Neural cell (in vitro differentiated cells): ENCODE data around the gene FHIT. TPM values are rescaled to one million over a fixed set of nuclear protein-coding genes. Genes with fewer than 3 reads are reported as not detected.

Experiments
- H2AFZ ChIP-seq: fragments of 200-600, 300-800 bp; sonication (generic), shearing (Covaris generic); 2 replicates; pipeline ENCODE4 v1.6.0; 2014; ENCODE audit warnings: low read depth, mild to moderate bottlenecking, antibody characterized with exemption, low read length, moderate library complexity
- H3F3A ChIP-seq: fragments of 200-600 bp; shearing (Covaris generic); 2 replicates; pipeline ENCODE4 v1.6.1; 2016; ENCODE audit warnings: mild to moderate bottlenecking, moderate library complexity, mixed read lengths, antibody characterized with exemption, low read length; ENCODE audit not compliant: insufficient read depth, poor library complexity, severe bottlenecking
- H3K27ac ChIP-seq: fragments of 200-600, 300-800 bp; sonication (generic), shearing (Covaris generic); 2 replicates; pipeline ENCODE4 v1.5.1; 2014; ENCODE audit warnings: mild to moderate bottlenecking, low read length, moderate library complexity
- H3K27me3 ChIP-seq: fragments of 300-800, 200-600 bp; sonication (generic), shearing (Covaris generic); 2 replicates; pipeline ENCODE4 v1.6.0; 2014; ENCODE audit warnings: mild to moderate bottlenecking, low read depth, low read length, moderate library complexity; ENCODE audit not compliant: insufficient read depth
- H3K36me3 ChIP-seq: fragments of 300-800, 200-600 bp; sonication (generic), shearing (Covaris generic); 2 replicates; pipeline ENCODE4 v1.5.1; 2014; ENCODE audit warnings: mild to moderate bottlenecking, antibody characterized with exemption, low read length, moderate library complexity; ENCODE audit not compliant: insufficient read depth
- H3K4me2 ChIP-seq: fragments of 300-800, 200-600 bp; sonication (generic), shearing (Covaris generic); 2 replicates; pipeline ENCODE4 v1.6.0; 2014; ENCODE audit warnings: mild to moderate bottlenecking, low read length
- H3K4me3 ChIP-seq: fragments of 300-800, 200-600 bp; sonication (generic), shearing (Covaris generic); 2 replicates; pipeline ENCODE4 v1.5.1; 2014; ENCODE audit warnings: mild to moderate bottlenecking, low read length, moderate library complexity
- H3K79me2 ChIP-seq: fragments of 200-600 bp; shearing (Covaris generic); replicated peaks from 2 replicates; pipeline ENCODE4 v1.6.0; 2014; ENCODE audit warnings: mild to moderate bottlenecking, low read length, moderate library complexity; ENCODE audit not compliant: insufficient read depth
- H3K9ac ChIP-seq: fragments of 300-800, 200-600 bp; sonication (generic), shearing (Covaris generic); 2 replicates; pipeline ENCODE4 v1.6.1; 2016; ENCODE audit warnings: mild to moderate bottlenecking, low read length, mixed read lengths
- H3K9me2 ChIP-seq: fragments of 200-600 bp; shearing (Covaris generic); 2 replicates; pipeline ENCODE4 v1.6.1; 2016; ENCODE audit warnings: mild to moderate bottlenecking, low read length, mixed read lengths; ENCODE audit not compliant: insufficient read depth
- H3K9me3 ChIP-seq: fragments of 200-600, 300-800 bp; sonication (generic), shearing (Covaris generic); 2 replicates; pipeline ENCODE4 v1.6.1; 2016; ENCODE audit warnings: mild to moderate bottlenecking, mixed run types, low read length, moderate library complexity, mixed read lengths
- H4K20me1 ChIP-seq: fragments of 200-600 bp; shearing (Covaris generic); 2 replicates; pipeline ENCODE4 v1.6.1; 2016; ENCODE audit warnings: mild to moderate bottlenecking, mixed run types; ENCODE audit not compliant: insufficient read depth
- EP300 ChIP-seq: fragments of 450-650 bp; conservative IDR thresholded peaks from 2 replicates; pipeline ENCODE4 v1.6.1; 2014; ENCODE audit warnings: antibody characterized with exemption, mild to moderate bottlenecking, moderate library complexity; ENCODE audit not compliant: poor library complexity, severe bottlenecking
- EZH2 ChIP-seq: fragments of 200-600, 300-800 bp; shearing (Covaris generic), sonication (generic); IDR thresholded peaks from 2 replicates; pipeline ENCODE4 v1.6.1; 2014; ENCODE audit warnings: antibody characterized with exemption, low read length, borderline replicate concordance, mild to moderate bottlenecking; ENCODE audit not compliant: insufficient read depth, poor library complexity, severe bottlenecking
- MXI1 ChIP-seq: fragments of 450-650 bp; conservative IDR thresholded peaks from 2 replicates; pipeline ENCODE4 v1.6.1; 2014; ENCODE audit warnings: antibody characterized with exemption, mild to moderate bottlenecking; ENCODE audit not compliant: poor library complexity, severe bottlenecking
- POLR2AphosphoS5 ChIP-seq: IDR thresholded peaks from 2 replicates; pipeline ENCODE4 v1.6.1; 2012
- RAD21 ChIP-seq: fragments of 450-650 bp; conservative IDR thresholded peaks from 2 replicates; pipeline ENCODE4 v1.6.1; 2014; ENCODE audit warnings: antibody characterized with exemption, mild to moderate bottlenecking, moderate library complexity
- SMC3 ChIP-seq: fragments of 450-650 bp; conservative IDR thresholded peaks from 2 replicates; pipeline ENCODE4 v1.6.1; 2014; ENCODE audit warnings: antibody characterized with exemption, mild to moderate bottlenecking, moderate library complexity; ENCODE audit not compliant: poor library complexity
- TAF1 ChIP-seq: IDR thresholded peaks from 2 replicates; pipeline ENCODE4 v1.6.1; 2012; ENCODE audit warnings: low read depth
- polyA plus RNA-seq: library from polyadenylated mRNA; depleted of rRNA; stranded (reverse); fragments of >200 nt; gene quantifications from 2 replicates; pipeline ENCODE4 v1.2.3, GENCODE V29; 2014
- TF ChIP-seq, protein P1 (sequence below): IDR thresholded peaks from 2 replicates; pipeline ENCODE4 v1.6.1; 2012; ENCODE audit warnings: borderline replicate concordance
- TF ChIP-seq, protein P2 (sequence below): fragments of 450-650 bp; IDR thresholded peaks from 2 replicates; pipeline ENCODE4 v1.5.1; 2014; ENCODE audit warnings: antibody characterized with exemption, mild to moderate bottlenecking, moderate library complexity; ENCODE audit not compliant: poor library complexity, severe bottlenecking

FHIT gene
- polyA plus RNA-seq, 1 donor from 2014 or later, result not detected

- Histone ChIP-seq H3K9ac (no peak overlapping the region), H3K36me3 (no peaks in the 10 kb centered on the region), H4K20me1 (no peaks in the 10 kb centered on the region), H3K4me2 (no peak overlapping the region), H3K27ac (no peak overlapping the region), H3K27me3 (no peaks in the 10 kb centered on the region), H3K9me2 (no peaks in the 10 kb centered on the region), H2AFZ (no peak overlapping the region), H3K79me2 (no peaks in the 10 kb centered on the region), H3K9me3 (no peaks in the 10 kb centered on the region), H3F3A (no peaks in the 10 kb centered on the region), H3K4me3 (no peak overlapping the region)
- TF ChIP-seq POLR2AphosphoS5 (no peak), EZH2 (no peak), RAD21 (no peak), TAF1 (no peak), EP300 (no peak), MXI1 (no peak), SMC3 (no peak)
- TF ChIP-seq, protein P1, sequence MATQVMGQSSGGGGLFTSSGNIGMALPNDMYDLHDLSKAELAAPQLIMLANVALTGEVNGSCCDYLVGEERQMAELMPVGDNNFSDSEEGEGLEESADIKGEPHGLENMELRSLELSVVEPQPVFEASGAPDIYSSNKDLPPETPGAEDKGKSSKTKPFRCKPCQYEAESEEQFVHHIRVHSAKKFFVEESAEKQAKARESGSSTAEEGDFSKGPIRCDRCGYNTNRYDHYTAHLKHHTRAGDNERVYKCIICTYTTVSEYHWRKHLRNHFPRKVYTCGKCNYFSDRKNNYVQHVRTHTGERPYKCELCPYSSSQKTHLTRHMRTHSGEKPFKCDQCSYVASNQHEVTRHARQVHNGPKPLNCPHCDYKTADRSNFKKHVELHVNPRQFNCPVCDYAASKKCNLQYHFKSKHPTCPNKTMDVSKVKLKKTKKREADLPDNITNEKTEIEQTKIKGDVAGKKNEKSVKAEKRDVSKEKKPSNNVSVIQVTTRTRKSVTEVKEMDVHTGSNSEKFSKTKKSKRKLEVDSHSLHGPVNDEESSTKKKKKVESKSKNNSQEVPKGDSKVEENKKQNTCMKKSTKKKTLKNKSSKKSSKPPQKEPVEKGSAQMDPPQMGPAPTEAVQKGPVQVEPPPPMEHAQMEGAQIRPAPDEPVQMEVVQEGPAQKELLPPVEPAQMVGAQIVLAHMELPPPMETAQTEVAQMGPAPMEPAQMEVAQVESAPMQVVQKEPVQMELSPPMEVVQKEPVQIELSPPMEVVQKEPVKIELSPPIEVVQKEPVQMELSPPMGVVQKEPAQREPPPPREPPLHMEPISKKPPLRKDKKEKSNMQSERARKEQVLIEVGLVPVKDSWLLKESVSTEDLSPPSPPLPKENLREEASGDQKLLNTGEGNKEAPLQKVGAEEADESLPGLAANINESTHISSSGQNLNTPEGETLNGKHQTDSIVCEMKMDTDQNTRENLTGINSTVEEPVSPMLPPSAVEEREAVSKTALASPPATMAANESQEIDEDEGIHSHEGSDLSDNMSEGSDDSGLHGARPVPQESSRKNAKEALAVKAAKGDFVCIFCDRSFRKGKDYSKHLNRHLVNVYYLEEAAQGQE, result no peak
- TF ChIP-seq, protein P2, sequence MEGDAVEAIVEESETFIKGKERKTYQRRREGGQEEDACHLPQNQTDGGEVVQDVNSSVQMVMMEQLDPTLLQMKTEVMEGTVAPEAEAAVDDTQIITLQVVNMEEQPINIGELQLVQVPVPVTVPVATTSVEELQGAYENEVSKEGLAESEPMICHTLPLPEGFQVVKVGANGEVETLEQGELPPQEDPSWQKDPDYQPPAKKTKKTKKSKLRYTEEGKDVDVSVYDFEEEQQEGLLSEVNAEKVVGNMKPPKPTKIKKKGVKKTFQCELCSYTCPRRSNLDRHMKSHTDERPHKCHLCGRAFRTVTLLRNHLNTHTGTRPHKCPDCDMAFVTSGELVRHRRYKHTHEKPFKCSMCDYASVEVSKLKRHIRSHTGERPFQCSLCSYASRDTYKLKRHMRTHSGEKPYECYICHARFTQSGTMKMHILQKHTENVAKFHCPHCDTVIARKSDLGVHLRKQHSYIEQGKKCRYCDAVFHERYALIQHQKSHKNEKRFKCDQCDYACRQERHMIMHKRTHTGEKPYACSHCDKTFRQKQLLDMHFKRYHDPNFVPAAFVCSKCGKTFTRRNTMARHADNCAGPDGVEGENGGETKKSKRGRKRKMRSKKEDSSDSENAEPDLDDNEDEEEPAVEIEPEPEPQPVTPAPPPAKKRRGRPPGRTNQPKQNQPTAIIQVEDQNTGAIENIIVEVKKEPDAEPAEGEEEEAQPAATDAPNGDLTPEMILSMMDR, result no peak
Measured at GRCh38 chr3:60490992-60491391, 760.3 kb downstream of the FHIT start.

DNA sequence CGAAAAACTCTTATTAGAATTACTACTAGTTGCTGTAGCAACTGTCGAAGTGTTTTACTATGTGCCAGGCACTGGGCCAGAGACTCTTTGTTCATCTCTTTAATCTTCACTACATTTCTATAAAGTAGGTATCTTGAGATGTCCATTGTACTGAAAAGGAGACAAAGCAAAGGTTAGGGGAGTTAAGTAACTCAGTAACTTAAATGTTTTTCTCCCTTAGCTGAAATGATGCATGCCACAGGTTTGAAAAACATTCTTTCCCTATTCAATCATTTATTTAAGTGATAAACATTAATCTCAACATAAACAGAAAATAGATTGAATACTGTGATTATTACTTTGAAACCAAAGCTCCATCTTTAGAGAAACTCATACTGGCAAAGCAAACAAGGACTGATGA lies 776.2 kb downstream of the FHIT start:
- TF ChIP-seq POLR2AphosphoS5 (no peak), RAD21 (no peak), MXI1 (no peak), TAF1 (no peak), EZH2 (no peak), EP300 (no peak), SMC3 (no peak)
- TF ChIP-seq, protein P2, result no peak
- no peak overlapping the region for H2AFZ ChIP-seq
- no peaks in the 10 kb centered on the region for H4K20me1 ChIP-seq
- H3K4me3 ChIP-seq, result no peak overlapping the region
- no peaks in the 10 kb centered on the region for H3K9me3 ChIP-seq
- H3K9ac ChIP-seq, result no peak overlapping the region
- no peak overlapping the region for H3K4me2 ChIP-seq
- H3K27ac ChIP-seq, result no peak overlapping the region
- no peaks in the 10 kb centered on the region for H3K36me3 ChIP-seq
- no peaks in the 10 kb centered on the region for H3F3A ChIP-seq
- no peaks in the 10 kb centered on the region for H3K79me2 ChIP-seq
- no peaks in the 10 kb centered on the region for H3K9me2 ChIP-seq
- H3K27me3 ChIP-seq, result no peaks in the 10 kb centered on the region
